Activated naive CD4-positive, alpha-beta T cell treated with anti-CD3 and anti-CD28 coated beads, Interleukin-2, amount 10 ng/mL, durations not matched to agents 7 days and 5 days (primary cell): ENCODE measurements around the gene AUH.

Source experiments
- CTCF ChIA-PET: fragments of 350-600 bp; sonication (Branson Sonifier 250); formaldehyde crosslinking; loops from one replicate; lab custom pipeline; 2021; ENCODE audit warnings: antibody characterized with exemption; lab: Charles Lee
- DNase-seq: peaks from one replicate; pipeline ENCODE4 v3.0.0-alpha.2; 2020
- H3K27ac Mint-ChIP-seq: one replicate; pipeline ENCODE4 v1.8.0; 2021; ENCODE audit warnings: mild to moderate bottlenecking, moderate library complexity, mixed read lengths
- H3K27me3 Mint-ChIP-seq: one replicate; pipeline ENCODE4 v1.8.0; 2021; ENCODE audit warnings: mild to moderate bottlenecking, mixed read lengths
- H3K36me3 Mint-ChIP-seq: one replicate; pipeline ENCODE4 v1.8.0; 2021; ENCODE audit warnings: mixed read lengths
- H3K4me1 Mint-ChIP-seq: one replicate; pipeline ENCODE4 v1.8.0; 2021; ENCODE audit warnings: mixed read lengths
- H3K4me3 Mint-ChIP-seq: one replicate; pipeline ENCODE4 v1.8.0; 2021; ENCODE audit warnings: mild to moderate bottlenecking, moderate library complexity, mixed read lengths
- H3K9me3 Mint-ChIP-seq: one replicate; pipeline ENCODE4 v1.8.0; 2021; ENCODE audit warnings: mixed read lengths

AUH gene

GRCh38 chr9:91308191-91308590 lies 53.5 kb downstream of the AUH start:
- H3K36me3 Mint-ChIP-seq, result peaks cover 17% of the 10 kb centered on the region
- DNase-seq, result no peak
- no peaks in the 10 kb centered on the region for H3K27me3 Mint-ChIP-seq
- no peak overlapping the region for H3K4me3 Mint-ChIP-seq
- H3K27ac Mint-ChIP-seq, result no peak overlapping the region
- no peaks in the 10 kb centered on the region for H3K4me1 Mint-ChIP-seq
- no peaks in the 10 kb centered on the region for H3K9me3 Mint-ChIP-seq
- CTCF ChIA-PET, result no interaction called here

GRCh38 chr9:91307279-91307678 lies 54.4 kb downstream of the AUH start:
- CTCF ChIA-PET, result no interaction called here
- Mint-ChIP-seq H3K4me1 (no peaks in the 10 kb centered on the region), H3K9me3 (no peaks in the 10 kb centered on the region), H3K4me3 (no peak overlapping the region), H3K36me3 (peaks cover 13% of the 10 kb centered on the region), H3K27me3 (no peaks in the 10 kb centered on the region), H3K27ac (no peak overlapping the region)
- no peak for DNase-seq

GRCh38 chr9:91306296-91306630 lies 55.5 kb downstream of the AUH start:
- Mint-ChIP-seq H3K4me1 (no peaks in the 10 kb centered on the region), H3K4me3 (no peak overlapping the region), H3K27ac (no peak overlapping the region), H3K36me3 (peaks cover 13% of the 10 kb centered on the region), H3K9me3 (no peaks in the 10 kb centered on the region), H3K27me3 (no peaks in the 10 kb centered on the region)
- no peak for DNase-seq
- CTCF ChIA-PET, result no interaction called here

- CTCF ChIA-PET, result no interaction called here
- no peak overlapping the region for H3K27ac Mint-ChIP-seq
Observed at GRCh38 chr9:91305596-91306295, 56.0 kb downstream of the AUH start.

GRCh38 chr9:91303741-91304415 lies 57.8 kb downstream of the AUH start:
- Mint-ChIP-seq H3K27me3 (no peaks in the 10 kb centered on the region), H3K4me3 (no peak overlapping the region), H3K36me3 (peaks cover 5% of the 10 kb centered on the region), H3K27ac (no peak overlapping the region), H3K9me3 (no peaks in the 10 kb centered on the region), H3K4me1 (no peaks in the 10 kb centered on the region)
- CTCF ChIA-PET, result interaction anchor here (0.6 kb wide), 1 partner anchor 1472 kb away, joined by 3 read pairs; no protein-coding TSS in a partner anchor
- DNase-seq, result no peak

More at GRCh38 chr9:91305596-91306295, 56.0 kb downstream of the AUH start:
- Mint-ChIP-seq H3K4me3 (no peak overlapping the region), H3K36me3 (peaks cover 13% of the 10 kb centered on the region), H3K9me3 (no peaks in the 10 kb centered on the region), H3K27me3 (no peaks in the 10 kb centered on the region), H3K4me1 (no peaks in the 10 kb centered on the region)
- no peak for DNase-seq

GRCh38 chr9:91302831-91303230 lies 58.9 kb downstream of the AUH start:
- H3K9me3 Mint-ChIP-seq, result no peaks in the 10 kb centered on the region
- peaks cover 5% of the 10 kb centered on the region for H3K36me3 Mint-ChIP-seq
- H3K4me1 Mint-ChIP-seq, result no peaks in the 10 kb centered on the region
- DNase-seq, result no peak
- H3K4me3 Mint-ChIP-seq, result no peak overlapping the region
- CTCF ChIA-PET, result no interaction called here
- no peaks in the 10 kb centered on the region for H3K27me3 Mint-ChIP-seq
- H3K27ac Mint-ChIP-seq, result no peak overlapping the region

- no peaks in the 10 kb centered on the region for H3K9me3 Mint-ChIP-seq
- no peaks in the 10 kb centered on the region for H3K4me1 Mint-ChIP-seq
- CTCF ChIA-PET, result interaction anchor here (0.8 to 1.0 kb wide), 2 partner anchors 9 to 385 kb away, joined by 3 read pairs; no protein-coding TSS in a partner anchor
- no peak overlapping the region for H3K27ac Mint-ChIP-seq
- H3K4me3 Mint-ChIP-seq, result no peak overlapping the region
- no peak for DNase-seq
- no peaks in the 10 kb centered on the region for H3K27me3 Mint-ChIP-seq
- peaks cover 11% of the 10 kb centered on the region for H3K36me3 Mint-ChIP-seq
Observed at GRCh38 chr9:91301161-91301560, 60.6 kb downstream of the AUH start.

GRCh38 chr9:91298311-91298710 lies 63.4 kb downstream of the AUH start:
- Mint-ChIP-seq H3K4me1 (no peaks in the 10 kb centered on the region), H3K4me3 (no peak overlapping the region), H3K27me3 (no peaks in the 10 kb centered on the region), H3K9me3 (no peaks in the 10 kb centered on the region), H3K27ac (no peak overlapping the region), H3K36me3 (peaks cover 26% of the 10 kb centered on the region)
- CTCF ChIA-PET, result no interaction called here
- no peak for DNase-seq

GRCh38 chr9:91297306-91297705 lies 64.4 kb downstream of the AUH start:
- no peak overlapping the region for H3K27ac Mint-ChIP-seq
- CTCF ChIA-PET, result no interaction called here
- no peaks in the 10 kb centered on the region for H3K27me3 Mint-ChIP-seq
- H3K4me3 Mint-ChIP-seq, result no peak overlapping the region
- H3K9me3 Mint-ChIP-seq, result no peaks in the 10 kb centered on the region
- H3K36me3 Mint-ChIP-seq, result peaks cover 36% of the 10 kb centered on the region
- H3K4me1 Mint-ChIP-seq, result no peaks in the 10 kb centered on the region
- DNase-seq, result no peak

- CTCF ChIA-PET, result interaction anchor here (0.5 kb wide), 1 partner anchor 276 kb away, joined by 4 read pairs; no protein-coding TSS in a partner anchor
- H3K27me3 Mint-ChIP-seq, result no peaks in the 10 kb centered on the region
- H3K9me3 Mint-ChIP-seq, result no peaks in the 10 kb centered on the region
- peaks cover 36% of the 10 kb centered on the region for H3K36me3 Mint-ChIP-seq
- no peak overlapping the region for H3K27ac Mint-ChIP-seq
- no peak overlapping the region for H3K4me3 Mint-ChIP-seq
- no peak for DNase-seq
- H3K4me1 Mint-ChIP-seq, result no peaks in the 10 kb centered on the region
Observed at GRCh38 chr9:91296354-91296753, 65.4 kb downstream of the AUH start.

- Mint-ChIP-seq H3K36me3 (peaks cover 42% of the 10 kb centered on the region), H3K9me3 (no peaks in the 10 kb centered on the region), H3K4me1 (no peaks in the 10 kb centered on the region), H3K27me3 (no peaks in the 10 kb centered on the region), H3K27ac (no peak overlapping the region), H3K4me3 (no peak overlapping the region)
- CTCF ChIA-PET, result interaction anchor here (0.9 kb wide), 1 partner anchor 128 kb away, joined by 3 read pairs; no protein-coding TSS in a partner anchor
- DNase-seq, result no peak
Observed at GRCh38 chr9:91295357-91295756, 66.4 kb downstream of the AUH start.

GRCh38 chr9:91291866-91292265 lies 69.9 kb downstream of the AUH start:
- H3K36me3 Mint-ChIP-seq, result peaks cover 36% of the 10 kb centered on the region
- H3K27me3 Mint-ChIP-seq, result no peaks in the 10 kb centered on the region
- DNase-seq, result no peak
- H3K4me1 Mint-ChIP-seq, result no peaks in the 10 kb centered on the region
- H3K9me3 Mint-ChIP-seq, result no peaks in the 10 kb centered on the region
- no peak overlapping the region for H3K27ac Mint-ChIP-seq
- H3K4me3 Mint-ChIP-seq, result no peak overlapping the region
- CTCF ChIA-PET, result interaction anchor here (1.0 kb wide), 1 partner anchor 9 kb away, joined by 3 read pairs; no protein-coding TSS in a partner anchor

GRCh38 chr9:91289244-91289643 lies 72.5 kb downstream of the AUH start:
- Mint-ChIP-seq H3K4me1 (no peaks in the 10 kb centered on the region), H3K36me3 (peaks cover 32% of the 10 kb centered on the region), H3K27me3 (no peaks in the 10 kb centered on the region), H3K27ac (no peak overlapping the region), H3K4me3 (no peak overlapping the region), H3K9me3 (peaks cover 3% of the 10 kb centered on the region)
- CTCF ChIA-PET, result interaction anchor here (0.7 kb wide), 1 partner anchor 140 kb away, joined by 3 read pairs; no protein-coding TSS in a partner anchor
- no peak for DNase-seq

GRCh38 chr9:91285729-91286353 lies 75.9 kb downstream of the AUH start:
- Mint-ChIP-seq H3K36me3 (peaks cover 29% of the 10 kb centered on the region), H3K4me3 (no peak overlapping the region), H3K4me1 (no peaks in the 10 kb centered on the region), H3K27me3 (no peaks in the 10 kb centered on the region), H3K9me3 (peaks cover 4% of the 10 kb centered on the region), H3K27ac (no peak overlapping the region)
- DNase-seq, result no peak
- CTCF ChIA-PET, result interaction anchor here (0.6 kb wide), 1 partner anchor 32 kb away, joined by 3 read pairs; no protein-coding TSS in a partner anchor
